Progenitor cell of endocrine pancreas (in vitro differentiated cells): ENCODE results near the gene DNER. TPM values are rescaled to one million over a fixed set of nuclear protein-coding genes. Genes with fewer than 3 reads are reported as not detected.

Source experiments
- DNase-seq: peaks from one replicate; pipeline ENCODE4 v3.0.0; 2021; ENCODE audit warnings: low spot score; ENCODE audit not compliant: unreplicated experiment
- H3K27ac Mint-ChIP-seq: 2 replicates; pipeline ENCODE4 v1.8.0; 2021; ENCODE audit warnings: mild to moderate bottlenecking, moderate library complexity, mixed read lengths
- H3K27me3 Mint-ChIP-seq: 2 replicates; pipeline ENCODE4 v1.8.0; 2021; ENCODE audit warnings: mixed read lengths
- H3K36me3 Mint-ChIP-seq: 2 replicates; pipeline ENCODE4 v1.8.0; 2022; ENCODE audit warnings: mixed read lengths; ENCODE audit not compliant: insufficient read depth
- H3K4me1 Mint-ChIP-seq: 2 replicates; pipeline ENCODE4 v1.8.0; 2021; ENCODE audit warnings: low read depth, mixed read lengths
- H3K4me3 Mint-ChIP-seq: 2 replicates; pipeline ENCODE4 v1.8.0; 2021; ENCODE audit warnings: low read depth, mild to moderate bottlenecking, moderate library complexity, mixed read lengths
- H3K9me3 Mint-ChIP-seq: 2 replicates; pipeline ENCODE4 v1.8.0; 2021; ENCODE audit warnings: low read depth, mixed read lengths
- CTCF ChIP-seq: fragments of 200-600 bp; sonication (generic); IDR thresholded peaks from one replicate; pipeline ENCODE4 v1.5.0; 2021; ENCODE audit warnings: antibody characterized with exemption, mild to moderate bottlenecking; ENCODE audit not compliant: unreplicated experiment
- total RNA-seq: library from RNA; stranded (reverse); gene quantifications from 2 replicates; pipeline ENCODE4 v1.2.1, GENCODE V29; 2021

The DNER gene
- total RNA-seq, 1 donor from 2014 or later = 0.91 TPM

GRCh38 chr2:229666811-229667210, 47.5 kb downstream of the DNER start:
- Mint-ChIP-seq H3K4me1 (no peaks in the 10 kb centered on the region), H3K27me3 (peaks cover 10% of the 10 kb centered on the region), H3K9me3 (no peaks in the 10 kb centered on the region), H3K4me3 (no peak overlapping the region), H3K36me3 (no peaks in the 10 kb centered on the region), H3K27ac (no peak overlapping the region)
- no peak for DNase-seq
- no peak for TF ChIP-seq CTCF

GRCh38 chr2:229665158-229665557, 49.2 kb downstream of the DNER start:
- H3K27ac Mint-ChIP-seq = no peak overlapping the region
- no peak overlapping the region for H3K4me3 Mint-ChIP-seq
- H3K9me3 Mint-ChIP-seq = no peaks in the 10 kb centered on the region
- no peaks in the 10 kb centered on the region for H3K36me3 Mint-ChIP-seq
- H3K4me1 Mint-ChIP-seq = no peaks in the 10 kb centered on the region
- H3K27me3 Mint-ChIP-seq = peaks cover 5% of the 10 kb centered on the region
- TF ChIP-seq CTCF = no peak
- no peak for DNase-seq

GRCh38 chr2:229661478-229661877, 52.9 kb downstream of the DNER start:
- DNase-seq = no peak
- TF ChIP-seq CTCF = no peak
- H3K36me3 Mint-ChIP-seq = no peaks in the 10 kb centered on the region
- peaks cover 5% of the 10 kb centered on the region for H3K27me3 Mint-ChIP-seq
- H3K27ac Mint-ChIP-seq = no peak overlapping the region
- no peaks in the 10 kb centered on the region for H3K4me1 Mint-ChIP-seq
- H3K9me3 Mint-ChIP-seq = no peaks in the 10 kb centered on the region
- H3K4me3 Mint-ChIP-seq = no peak overlapping the region

GRCh38 chr2:229660951-229661350, 53.4 kb downstream of the DNER start:
- Mint-ChIP-seq H3K27ac (no peak overlapping the region), H3K27me3 (peaks cover 5% of the 10 kb centered on the region), H3K4me3 (no peak overlapping the region), H3K4me1 (no peaks in the 10 kb centered on the region), H3K36me3 (no peaks in the 10 kb centered on the region), H3K9me3 (no peaks in the 10 kb centered on the region)
- TF ChIP-seq CTCF = no peak
- DNase-seq = no peak

GRCh38 chr2:229660391-229660790, 54.0 kb downstream of the DNER start:
- H3K4me1 Mint-ChIP-seq = no peaks in the 10 kb centered on the region
- TF ChIP-seq CTCF = no peak
- H3K36me3 Mint-ChIP-seq = no peaks in the 10 kb centered on the region
- H3K9me3 Mint-ChIP-seq = no peaks in the 10 kb centered on the region
- no peak for DNase-seq
- no peak overlapping the region for H3K4me3 Mint-ChIP-seq
- H3K27me3 Mint-ChIP-seq = peaks cover 5% of the 10 kb centered on the region
- no peak overlapping the region for H3K27ac Mint-ChIP-seq
